Liver (tissue), 3 donors: Measurements from ENCODE around the gene CUBN.

Source experiments
- CTCF ChIP-seq: fragments of 150-350 bp; IDR thresholded peaks from 2 replicates; pipeline ENCODE4 v1.5.1; 2017; ENCODE audit warnings: improper control_type of control experiment, low read depth, low read length; ENCODE audit not compliant: missing input control
- MAX ChIP-seq: IDR thresholded peaks from 2 replicates; pipeline ENCODE4 v1.6.1; 2016; ENCODE audit warnings: antibody characterized with exemption
- SP1 ChIP-seq: IDR thresholded peaks from 2 replicates; pipeline ENCODE4 v1.6.1; 2018; ENCODE audit warnings: antibody characterized with exemption, mild to moderate bottlenecking
- donor health status: healthy.
- donor health status: healthy.

- TF ChIP-seq MAX (no peak), CTCF (no peak), SP1 (no peak)
These were observed 14.4 kb upstream of the CUBN start for GRCh38 chr10:17144032-17144431.
